HepG2 (cell line): ENCODE data around the gene LINGO3. TPM values are rescaled to one million over a fixed set of nuclear protein-coding genes. Genes with fewer than 3 reads are reported as not detected.
A peak's percentile ranks its signal among the peaks of the same experiment; 100 is the strongest.

Source experiments
- EED ChIP-seq: sonication (generic); formaldehyde crosslinking; IDR thresholded peaks from 2 replicates; pipeline ENCODE4 v1.5.0; 2020; ENCODE audit warnings: mild to moderate bottlenecking, missing genetic modification reagents
- GATAD2A ChIP-seq: IDR thresholded peaks from 2 replicates; pipeline ENCODE4 v1.6.1; 2016
- GTF2F1 ChIP-seq: fragments of 150-350 bp; IDR thresholded peaks from 2 replicates; pipeline ENCODE4 v1.6.1; 2014; ENCODE audit warnings: low read length
- HOXA3 ChIP-seq: sonication (generic); formaldehyde crosslinking; IDR thresholded peaks from 2 replicates; pipeline ENCODE4 v1.5.0; 2020; ENCODE audit warnings: missing genetic modification reagents
- ISX ChIP-seq: sonication (generic); formaldehyde crosslinking; conservative IDR thresholded peaks from 2 replicates; pipeline ENCODE4 v1.5.0; 2020; ENCODE audit warnings: missing genetic modification reagents
- MED13 ChIP-seq: sonication (generic); formaldehyde crosslinking; IDR thresholded peaks from 2 replicates; pipeline ENCODE4 v1.5.0; 2020; ENCODE audit warnings: missing genetic modification reagents
- PATZ1 ChIP-seq: sonication (generic); formaldehyde crosslinking; IDR thresholded peaks from 2 replicates; pipeline ENCODE4 v1.4.0; 2020; ENCODE audit warnings: missing genetic modification reagents
- POGZ ChIP-seq: sonication (generic); formaldehyde crosslinking; IDR thresholded peaks from 2 replicates; pipeline ENCODE4 v1.4.0; 2020; ENCODE audit warnings: mild to moderate bottlenecking, missing genetic modification reagents
- RAD51 ChIP-seq: fragments of 450-650 bp; IDR thresholded peaks from 2 replicates; pipeline ENCODE4 v1.6.1; 2016; ENCODE audit warnings: borderline replicate concordance
- RXRB ChIP-seq: IDR thresholded peaks from 2 replicates; pipeline ENCODE4 v1.6.1; 2016; ENCODE audit warnings: borderline replicate concordance, missing genetic modification reagents, missing compliant biosample characterization
- THAP8 ChIP-seq: sonication (generic); formaldehyde crosslinking; IDR thresholded peaks from 2 replicates; pipeline ENCODE4 v1.5.1; 2020; ENCODE audit warnings: missing genetic modification reagents, mild to moderate bottlenecking, borderline replicate concordance
- ZBTB7B ChIP-seq: sonication (generic); formaldehyde crosslinking; IDR thresholded peaks from 2 replicates; pipeline ENCODE4 v1.4.0; 2020; ENCODE audit warnings: missing genetic modification reagents
- ZFP36L1 ChIP-seq: sonication (generic); formaldehyde crosslinking; IDR thresholded peaks from 2 replicates; pipeline ENCODE4 v1.8.0; 2022; ENCODE audit warnings: mild to moderate bottlenecking, missing genetic modification reagents, moderate library complexity
- ZFP37 ChIP-seq: sonication (generic); formaldehyde crosslinking; IDR thresholded peaks from 2 replicates; pipeline ENCODE4 v1.4.0; 2020; ENCODE audit warnings: missing genetic modification reagents, borderline replicate concordance
- ZNF33A ChIP-seq: sonication (generic); formaldehyde crosslinking; IDR thresholded peaks from 2 replicates; pipeline ENCODE4 v1.5.1; 2020; ENCODE audit warnings: missing genetic modification reagents, mild to moderate bottlenecking, moderate library complexity, borderline replicate concordance
- ZNF678 ChIP-seq: sonication (generic); formaldehyde crosslinking; IDR thresholded peaks from 2 replicates; pipeline ENCODE4 v1.4.0; 2020; ENCODE audit warnings: mild to moderate bottlenecking, missing genetic modification reagents
- ZNF782 ChIP-seq: sonication (generic); formaldehyde crosslinking; IDR thresholded peaks from 2 replicates; pipeline ENCODE4 v1.4.0; 2020; ENCODE audit warnings: missing genetic modification reagents, mild to moderate bottlenecking, borderline replicate concordance
- ZNF816 ChIP-seq: sonication (generic); formaldehyde crosslinking; IDR thresholded peaks from 2 replicates; pipeline ENCODE4 v1.8.0; 2022; ENCODE audit warnings: missing genetic modification reagents, mild to moderate bottlenecking, borderline replicate concordance
- polyA plus RNA-seq, 8 experiments: library from polyadenylated mRNA; depleted of rRNA in 3 of 8; stranded (reverse) in 7 of 8; unstranded in 1 of 8; fragments of >200 nt; fragmentation: Illumina TruSeq in 4 of 8; extraction: Trizol in 4 of 8; gene quantifications; 2 replicates each; pipeline versions ENCODE4 v1.2.1 to v1.2.3, GENCODE V29; 2011 to 2016; ENCODE audit warnings: low read depth in 4 of 8, missing spikeins in 1 of 8, mixed read lengths in 1 of 8; ENCODE audit not compliant: insufficient read depth in 1 of 8
- total RNA-seq, 5 experiments: library from RNA; depleted of rRNA; stranded (reverse); fragments of >200 nt; fragmentation: Illumina TruSeq; extraction: Trizol; gene quantifications; 2 replicates each; pipeline ENCODE4 v1.2.3, GENCODE V29; 2016; ENCODE audit warnings: low read depth in 1 of 5
- TF ChIP-seq, protein P1 (sequence below): IDR thresholded peaks from 2 replicates; pipeline ENCODE4 v1.6.1; 2016
- TF ChIP-seq, protein P2 (sequence below): sonication (generic); formaldehyde crosslinking; IDR thresholded peaks from 2 replicates; pipeline ENCODE4 v1.4.0; 2020; ENCODE audit warnings: missing genetic modification reagents, borderline replicate concordance
- TF ChIP-seq, protein P3 (sequence below): sonication (generic); formaldehyde crosslinking; IDR thresholded peaks from 2 replicates; pipeline ENCODE4 v1.4.0; 2020; ENCODE audit warnings: mild to moderate bottlenecking, low read depth, missing genetic modification reagents

LINGO3 gene
- total and polyA plus RNA-seq, 2 of the 13 experiments (the other 11 are each of a cell fraction or from before 2014, with no cell fraction given) = not detected

GRCh38 chr19:2273356-2274184 is 34.4 kb downstream of the LINGO3 start (continued):
- TF ChIP-seq, protein P1, sequence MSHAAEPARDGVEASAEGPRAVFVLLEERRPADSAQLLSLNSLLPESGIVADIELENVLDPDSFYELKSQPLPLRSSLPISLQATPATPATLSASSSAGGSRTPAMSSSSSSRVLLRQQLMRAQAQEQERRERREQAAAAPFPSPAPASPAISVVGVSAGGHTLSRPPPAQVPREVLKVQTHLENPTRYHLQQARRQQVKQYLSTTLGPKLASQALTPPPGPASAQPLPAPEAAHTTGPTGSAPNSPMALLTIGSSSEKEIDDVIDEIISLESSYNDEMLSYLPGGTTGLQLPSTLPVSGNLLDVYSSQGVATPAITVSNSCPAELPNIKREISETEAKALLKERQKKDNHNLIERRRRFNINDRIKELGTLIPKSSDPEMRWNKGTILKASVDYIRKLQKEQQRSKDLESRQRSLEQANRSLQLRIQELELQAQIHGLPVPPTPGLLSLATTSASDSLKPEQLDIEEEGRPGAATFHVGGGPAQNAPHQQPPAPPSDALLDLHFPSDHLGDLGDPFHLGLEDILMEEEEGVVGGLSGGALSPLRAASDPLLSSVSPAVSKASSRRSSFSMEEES = peak; percentile 23; the same call in 1 of the 2 replicates
- TF ChIP-seq ZBTB7B (CRISPR knock-in tag) (peak; percentile 85), RXRB (peak; percentile 62; the same call in 1 of the 2 replicates), GTF2F1 (no peak), HOXA3 (peak; percentile 89), ZFP36L1 (CRISPR knock-in tag) (peak; percentile 67; the same call in 1 of the 2 replicates), ZNF782 (CRISPR knock-in tag) (no peak), THAP8 (CRISPR knock-in tag) (no peak; the same call in 1 of the 2 replicates), PATZ1 (CRISPR knock-in tag) (peak; percentile 59), ZNF33A (CRISPR knock-in tag) (peak; percentile 68; the same call in 1 of the 2 replicates), GATAD2A (CRISPR knock-in tag) (peak; percentile 55; the same call in 1 of the 2 replicates), ISX (CRISPR knock-in tag) (no peak), ZFP37 (no peak), EED (peak; percentile 70), ZNF816 (CRISPR knock-in tag) (no peak), MED13 (no peak), ZNF678 (CRISPR knock-in tag) (no peak), POGZ (CRISPR knock-in tag) (peak; percentile 62; the same call in 1 of the 2 replicates), RAD51 (no peak)
- TF ChIP-seq, protein P2, sequence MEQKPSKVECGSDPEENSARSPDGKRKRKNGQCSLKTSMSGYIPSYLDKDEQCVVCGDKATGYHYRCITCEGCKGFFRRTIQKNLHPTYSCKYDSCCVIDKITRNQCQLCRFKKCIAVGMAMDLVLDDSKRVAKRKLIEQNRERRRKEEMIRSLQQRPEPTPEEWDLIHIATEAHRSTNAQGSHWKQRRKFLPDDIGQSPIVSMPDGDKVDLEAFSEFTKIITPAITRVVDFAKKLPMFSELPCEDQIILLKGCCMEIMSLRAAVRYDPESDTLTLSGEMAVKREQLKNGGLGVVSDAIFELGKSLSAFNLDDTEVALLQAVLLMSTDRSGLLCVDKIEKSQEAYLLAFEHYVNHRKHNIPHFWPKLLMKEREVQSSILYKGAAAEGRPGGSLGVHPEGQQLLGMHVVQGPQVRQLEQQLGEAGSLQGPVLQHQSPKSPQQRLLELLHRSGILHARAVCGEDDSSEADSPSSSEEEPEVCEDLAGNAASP = peak; percentile 58; the same call in 1 of the 2 replicates
- TF ChIP-seq, protein P3, sequence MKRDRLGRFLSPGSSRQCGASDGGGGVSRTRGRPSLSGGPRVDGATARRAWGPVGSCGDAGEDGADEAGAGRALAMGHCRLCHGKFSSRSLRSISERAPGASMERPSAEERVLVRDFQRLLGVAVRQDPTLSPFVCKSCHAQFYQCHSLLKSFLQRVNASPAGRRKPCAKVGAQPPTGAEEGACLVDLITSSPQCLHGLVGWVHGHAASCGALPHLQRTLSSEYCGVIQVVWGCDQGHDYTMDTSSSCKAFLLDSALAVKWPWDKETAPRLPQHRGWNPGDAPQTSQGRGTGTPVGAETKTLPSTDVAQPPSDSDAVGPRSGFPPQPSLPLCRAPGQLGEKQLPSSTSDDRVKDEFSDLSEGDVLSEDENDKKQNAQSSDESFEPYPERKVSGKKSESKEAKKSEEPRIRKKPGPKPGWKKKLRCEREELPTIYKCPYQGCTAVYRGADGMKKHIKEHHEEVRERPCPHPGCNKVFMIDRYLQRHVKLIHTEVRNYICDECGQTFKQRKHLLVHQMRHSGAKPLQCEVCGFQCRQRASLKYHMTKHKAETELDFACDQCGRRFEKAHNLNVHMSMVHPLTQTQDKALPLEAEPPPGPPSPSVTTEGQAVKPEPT (CRISPR knock-in tag) = 0 out of 2 replicates have a peak, but pooled peaks have one; percentile 79
